NCI-H2029 (cell line): ENCODE data around the gene VAV1.
"Not testable (repeated sequence)": the region's sequence is repeated elsewhere in the genome, so short reads cannot be mapped to it uniquely, and the experiment has no call there.

Source experiments
- DNase-seq: peaks from one replicate; lab custom pipeline; 2025; lab: John Stamatoyannopoulos, UW

VAV1 gene

GRCh38 chr19:6760606-6761005 lies 11.9 kb upstream of the VAV1 start:
- no peak for DNase-seq

GRCh38 chr19:6761053-6761676 lies 11.3 kb upstream of the VAV1 start:
- no peak for DNase-seq

- DNase-seq: not testable (repeated sequence)
Measured at GRCh38 chr19:6762253-6762797, 10.2 kb upstream of the VAV1 start.

GRCh38 chr19:6765738-6766356 lies 6.7 kb upstream of the VAV1 start:
- DNase-seq: peak; percentile 89

- no peak for DNase-seq
Measured at GRCh38 chr19:6766357-6767080, 6.0 kb upstream of the VAV1 start.

GRCh38 chr19:6767081-6767356 lies 5.5 kb upstream of the VAV1 start:
- DNase-seq: peak; percentile 45

GRCh38 chr19:6767357-6768235 lies 4.9 kb upstream of the VAV1 start, which contains the start of gene SH2D3A:
Gene SH2D3A (minus strand): TSS chr19:6767435. CDS start chr19:6763748, 3,687 bp downstream.
- peak; percentile 88 for DNase-seq

- DNase-seq: no peak
Measured at GRCh38 chr19:6768236-6768785, 4.2 kb upstream of the VAV1 start.

- DNase-seq: no peak
Measured at GRCh38 chr19:6769006-6769619, 3.4 kb upstream of the VAV1 start.

- DNase-seq: not testable (repeated sequence)
Measured at GRCh38 chr19:6771648-6772027, 870 bp upstream of the VAV1 start.

- no peak for DNase-seq
Measured at GRCh38 chr19:6772866-6773322, 386 bp downstream of the VAV1 start.

- DNase-seq: no peak
Measured at GRCh38 chr19:6773323-6773931, 919 bp downstream of the VAV1 start.

- no peak for DNase-seq
Measured at GRCh38 chr19:6774821-6775707, 2.6 kb downstream of the VAV1 start.

GRCh38 chr19:6776045-6776444 lies 3.5 kb downstream of the VAV1 start:
- DNase-seq: not testable (repeated sequence)

GRCh38 chr19:6776999-6777398 lies 4.5 kb downstream of the VAV1 start:
- DNase-seq: no peak

- DNase-seq: no peak
Measured at GRCh38 chr19:6777434-6777833, 4.9 kb downstream of the VAV1 start.

- no peak for DNase-seq
Measured at GRCh38 chr19:6778386-6778785, 5.9 kb downstream of the VAV1 start.

- DNase-seq: no peak
Measured at GRCh38 chr19:6779206-6779605, 6.7 kb downstream of the VAV1 start.

- no peak for DNase-seq
Measured at GRCh38 chr19:6787393-6787792, 14.9 kb downstream of the VAV1 start.

- DNase-seq: no peak
Measured at GRCh38 chr19:6788896-6789295, 16.4 kb downstream of the VAV1 start.
